Measurements from ENCODE around the gene BABAM2. TPM values are rescaled to one million over a fixed set of nuclear protein-coding genes. Genes with fewer than 3 reads are reported as not detected.

The BABAM2 gene
- total RNA-seq, 2 donors from 2014 or later, result 32.2 to 33.5 TPM

- no peaks in the 10 kb centered on the region for H3K36me3 ChIP-seq
- no peak overlapping the region for H3K27ac ChIP-seq
- no peak overlapping the region for H3K9ac ChIP-seq (ENCODE audit: low read depth in 2 of 2, low read length in 2 of 2)
- H3K4me1 ChIP-seq, result no peaks in the 10 kb centered on the region
- no peak overlapping the region for H3K4me3 ChIP-seq
- no peaks in the 10 kb centered on the region for H3K9me3 ChIP-seq
- intact Hi-C loops (cut with DNase I), result no loop called here
- H3K27me3 ChIP-seq, result no peaks in the 10 kb centered on the region
- DNase-seq, result no peak
- TF ChIP-seq, protein P1, sequence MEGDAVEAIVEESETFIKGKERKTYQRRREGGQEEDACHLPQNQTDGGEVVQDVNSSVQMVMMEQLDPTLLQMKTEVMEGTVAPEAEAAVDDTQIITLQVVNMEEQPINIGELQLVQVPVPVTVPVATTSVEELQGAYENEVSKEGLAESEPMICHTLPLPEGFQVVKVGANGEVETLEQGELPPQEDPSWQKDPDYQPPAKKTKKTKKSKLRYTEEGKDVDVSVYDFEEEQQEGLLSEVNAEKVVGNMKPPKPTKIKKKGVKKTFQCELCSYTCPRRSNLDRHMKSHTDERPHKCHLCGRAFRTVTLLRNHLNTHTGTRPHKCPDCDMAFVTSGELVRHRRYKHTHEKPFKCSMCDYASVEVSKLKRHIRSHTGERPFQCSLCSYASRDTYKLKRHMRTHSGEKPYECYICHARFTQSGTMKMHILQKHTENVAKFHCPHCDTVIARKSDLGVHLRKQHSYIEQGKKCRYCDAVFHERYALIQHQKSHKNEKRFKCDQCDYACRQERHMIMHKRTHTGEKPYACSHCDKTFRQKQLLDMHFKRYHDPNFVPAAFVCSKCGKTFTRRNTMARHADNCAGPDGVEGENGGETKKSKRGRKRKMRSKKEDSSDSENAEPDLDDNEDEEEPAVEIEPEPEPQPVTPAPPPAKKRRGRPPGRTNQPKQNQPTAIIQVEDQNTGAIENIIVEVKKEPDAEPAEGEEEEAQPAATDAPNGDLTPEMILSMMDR (IDR thresholded peaks at IDR 0.05), result no peak
These were observed 407.9 kb downstream of the BABAM2 start for GRCh38 chr2:28298406-28298805.

- peak overlapping the region in 1 of 2 donors; percentile 49 for H3K9ac ChIP-seq (ENCODE audit: low read depth in 2 of 2, low read length in 2 of 2)
- H3K4me1 ChIP-seq, result no peaks in the 10 kb centered on the region
- H3K27me3 ChIP-seq, result no peaks in the 10 kb centered on the region
- no peak for DNase-seq
- H3K27ac ChIP-seq, result peak overlapping the region; percentile 4
- H3K36me3 ChIP-seq, result no peaks in the 10 kb centered on the region
- TF ChIP-seq, protein P1 (IDR thresholded peaks at IDR 0.05), result no peak
- no peak overlapping the region for H3K4me3 ChIP-seq
- H3K9me3 ChIP-seq, result no peaks in the 10 kb centered on the region
- intact Hi-C loops (cut with DNase I), result no loop called here
These were observed 410.2 kb downstream of the BABAM2 start for GRCh38 chr2:28300485-28301341.

DNA sequence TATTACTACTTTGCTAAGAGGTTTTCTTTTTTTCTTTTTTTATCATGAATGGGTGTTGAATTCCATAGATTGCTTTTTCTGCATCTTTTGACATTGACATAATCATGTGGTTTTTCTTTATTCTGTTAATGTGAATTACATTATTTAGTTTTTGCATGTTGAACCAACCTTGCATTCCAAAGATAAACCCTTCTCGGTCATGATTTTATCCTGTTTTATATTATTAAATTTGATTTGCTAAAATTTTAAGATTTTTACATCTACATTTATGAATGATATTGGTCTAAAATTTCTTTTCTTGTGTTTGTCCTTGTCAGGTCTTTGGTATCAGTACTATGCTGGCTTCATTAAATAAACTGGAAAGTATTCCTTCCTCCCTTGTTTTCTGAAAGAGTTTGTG is 414.7 kb downstream of the BABAM2 start:
- TF ChIP-seq, protein P1 (IDR thresholded peaks at IDR 0.05), result no peak
- Histone ChIP-seq H3K9ac (ENCODE audit: low read depth in 2 of 2, low read length in 2 of 2) (no peak overlapping the region), H3K4me1 (no peaks in the 10 kb centered on the region), H3K4me3 (no peak overlapping the region), H3K36me3 (no peaks in the 10 kb centered on the region), H3K27ac (no peak overlapping the region), H3K9me3 (no peaks in the 10 kb centered on the region), H3K27me3 (no peaks in the 10 kb centered on the region)
- DNase-seq, result no peak
- intact Hi-C loops (cut with DNase I), result no loop called here

GRCh38 chr2:28310107-28310506 is 419.6 kb downstream of the BABAM2 start:
- no peak for DNase-seq
- H3K36me3 ChIP-seq, result no peaks in the 10 kb centered on the region
- H3K4me1 ChIP-seq, result no peaks in the 10 kb centered on the region
- intact Hi-C loops (cut with DNase I), result no loop called here
- TF ChIP-seq, protein P1 (IDR thresholded peaks at IDR 0.05), result no peak
- no peak overlapping the region for H3K9ac ChIP-seq (ENCODE audit: low read depth in 2 of 2, low read length in 2 of 2)
- H3K9me3 ChIP-seq, result no peaks in the 10 kb centered on the region
- H3K4me3 ChIP-seq, result no peak overlapping the region
- no peaks in the 10 kb centered on the region for H3K27me3 ChIP-seq
- H3K27ac ChIP-seq, result no peak overlapping the region

DNA sequence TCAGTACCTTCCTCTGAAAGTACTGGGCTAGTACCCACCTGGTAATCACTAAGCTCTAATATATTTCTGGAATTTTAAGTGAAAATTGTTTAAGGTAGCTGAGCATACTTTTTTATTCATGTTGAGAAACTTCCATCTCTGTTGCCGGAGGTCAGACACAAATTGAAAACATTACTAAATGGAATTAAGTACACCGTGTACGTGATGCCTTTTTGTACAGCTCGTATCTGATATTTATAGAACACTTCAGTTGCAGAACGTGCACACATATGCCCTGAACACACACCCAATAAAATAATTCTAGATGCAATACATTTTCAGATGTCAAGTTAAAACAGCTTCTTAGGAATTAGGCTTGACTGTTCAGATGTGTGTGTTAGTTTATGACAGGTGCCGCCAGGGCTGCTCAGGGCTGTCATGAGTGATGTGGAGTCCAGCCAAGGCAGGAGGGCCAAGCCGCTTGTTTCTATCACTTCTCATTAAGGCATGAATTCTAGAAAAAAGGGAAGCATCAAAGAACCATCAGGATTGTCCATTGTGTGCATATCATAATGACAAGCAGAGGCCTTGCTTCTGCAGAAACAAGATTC is 421.2 kb downstream of the BABAM2 start:
- intact Hi-C loops (cut with DNase I), result no loop called here
- Histone ChIP-seq H3K4me3 (no peak overlapping the region), H3K4me1 (no peaks in the 10 kb centered on the region), H3K27ac (no peak overlapping the region), H3K36me3 (no peaks in the 10 kb centered on the region), H3K9ac (ENCODE audit: low read depth in 2 of 2, low read length in 2 of 2) (no peak overlapping the region), H3K9me3 (no peaks in the 10 kb centered on the region), H3K27me3 (no peaks in the 10 kb centered on the region)
- TF ChIP-seq, protein P1 (IDR thresholded peaks at IDR 0.05), result no peak
- DNase-seq, result no peak
